ENCODE measurements around the gene FLNB. TPM values are rescaled to one million over a fixed set of nuclear protein-coding genes. Genes with fewer than 3 reads are reported as not detected.

Gene FLNB
- total RNA-seq, 1 experiment from 2014 or later, result 41.2 TPM

GRCh38 chr3:58134468-58134867, 126.2 kb downstream of the FLNB start:
- peaks cover 11% of the 10 kb centered on the region for H3K36me3 ChIP-seq (ENCODE audit: insufficient read depth, low read length, poor library complexity, severe bottlenecking)
- CTCF ChIA-PET, result no interaction called here

GRCh38 chr3:58135712-58136543, 127.7 kb downstream of the FLNB start:
- intact Hi-C loops (cut with micrococcal nuclease; ENCODE audit: unreplicated experiment), result no loop called here
- Histone ChIP-seq H3K4me1 (ENCODE audit: insufficient read depth, low read length, poor library complexity, severe bottlenecking) (no peaks in the 10 kb centered on the region), H3K27ac (ENCODE audit: low read depth, low read length, poor library complexity, severe bottlenecking) (no peak overlapping the region), H3K36me3 (ENCODE audit: insufficient read depth, low read length, poor library complexity, severe bottlenecking) (peaks cover 11% of the 10 kb centered on the region), H3K27me3 (replicated peaks; ENCODE audit: insufficient read depth, low read depth, low read length, poor library complexity) (no peaks in the 10 kb centered on the region), H3K4me3 (ENCODE audit: low read depth, low read length, poor library complexity, severe bottlenecking) (no peak overlapping the region), H3K9me3 (ENCODE audit: low read depth, low read length, poor library complexity, severe bottlenecking) (no peaks in the 10 kb centered on the region)
- CTCF ChIA-PET, result no interaction called here
- POLR2A ChIA-PET (ENCODE audit: low non-redundant PET), result no interaction called here
- DNase-seq (ENCODE audit: low spot score), result no peak
- BruUV-seq (replicated peaks), result no TSS peak
- peak; percentile 32; the same call in 1 of the 2 replicates for TF ChIP-seq CTCF (conservative IDR thresholded peaks at IDR 0.05; ENCODE audit: low read depth, low read length)
- TF ChIP-seq EZH2 (IDR thresholded peaks at IDR 0.05; ENCODE audit: borderline replicate concordance, low read depth, low read length, poor library complexity, severe bottlenecking), result no peak

More at GRCh38 chr3:58134468-58134867, 126.2 kb downstream of the FLNB start:
- no peak overlapping the region for H3K4me3 ChIP-seq (ENCODE audit: low read depth, low read length, poor library complexity, severe bottlenecking)
- DNase-seq (ENCODE audit: low spot score), result no peak
- H3K4me1 ChIP-seq (ENCODE audit: insufficient read depth, low read length, poor library complexity, severe bottlenecking), result no peaks in the 10 kb centered on the region
- TF ChIP-seq CTCF (conservative IDR thresholded peaks at IDR 0.05; ENCODE audit: low read depth, low read length) (no peak), EZH2 (IDR thresholded peaks at IDR 0.05; ENCODE audit: borderline replicate concordance, low read depth, low read length, poor library complexity, severe bottlenecking) (no peak)
- intact Hi-C loops (cut with micrococcal nuclease; ENCODE audit: unreplicated experiment), result no loop called here
- POLR2A ChIA-PET (ENCODE audit: low non-redundant PET), result no interaction called here
- H3K9me3 ChIP-seq (ENCODE audit: low read depth, low read length, poor library complexity, severe bottlenecking), result no peaks in the 10 kb centered on the region
- BruUV-seq (replicated peaks), result no TSS peak
- no peaks in the 10 kb centered on the region for H3K27me3 ChIP-seq (replicated peaks; ENCODE audit: insufficient read depth, low read depth, low read length, poor library complexity)
- H3K27ac ChIP-seq (ENCODE audit: low read depth, low read length, poor library complexity, severe bottlenecking), result no peak overlapping the region

GRCh38 chr3:58137306-58137705, 129.1 kb downstream of the FLNB start:
- Histone ChIP-seq H3K4me1 (ENCODE audit: insufficient read depth, low read length, poor library complexity, severe bottlenecking) (no peaks in the 10 kb centered on the region), H3K27ac (ENCODE audit: low read depth, low read length, poor library complexity, severe bottlenecking) (no peak overlapping the region), H3K9me3 (ENCODE audit: low read depth, low read length, poor library complexity, severe bottlenecking) (no peaks in the 10 kb centered on the region), H3K36me3 (ENCODE audit: insufficient read depth, low read length, poor library complexity, severe bottlenecking) (peaks cover 11% of the 10 kb centered on the region), H3K27me3 (replicated peaks; ENCODE audit: insufficient read depth, low read depth, low read length, poor library complexity) (no peaks in the 10 kb centered on the region), H3K4me3 (ENCODE audit: low read depth, low read length, poor library complexity, severe bottlenecking) (no peak overlapping the region)
- intact Hi-C loops (cut with micrococcal nuclease; ENCODE audit: unreplicated experiment), result no loop called here
- BruUV-seq (replicated peaks), result no TSS peak
- TF ChIP-seq CTCF (conservative IDR thresholded peaks at IDR 0.05; ENCODE audit: low read depth, low read length) (no peak), EZH2 (IDR thresholded peaks at IDR 0.05; ENCODE audit: borderline replicate concordance, low read depth, low read length, poor library complexity, severe bottlenecking) (no peak)
- POLR2A ChIA-PET (ENCODE audit: low non-redundant PET), result no interaction called here
- DNase-seq (ENCODE audit: low spot score), result no peak
- CTCF ChIA-PET, result no interaction called here

All from A673 (cell line).